GM12891 (cell line): ENCODE measurements around the gene C11orf91.

Experiments
- PAX5 ChIP-seq: IDR thresholded peaks from 2 replicates; pipeline ENCODE4 v1.6.1; 2011; ENCODE audit warnings: low read length, moderate library complexity, mild to moderate bottlenecking; ENCODE audit not compliant: insufficient read depth, severe bottlenecking
- POLR2A ChIP-seq: IDR thresholded peaks from 2 replicates; pipeline ENCODE4 v1.6.1; 2011; ENCODE audit warnings: low read depth, low read length, control low read depth
- POLR2AphosphoS5 ChIP-seq: IDR thresholded peaks from 2 replicates; pipeline ENCODE4 v1.6.1; 2011; ENCODE audit warnings: low read depth, low read length, control low read depth
- POU2F2 ChIP-seq: IDR thresholded peaks from 2 replicates; pipeline ENCODE4 v1.6.1; 2011; ENCODE audit warnings: low read depth, mild to moderate bottlenecking, control low read depth, low read length, moderate library complexity
- TAF1 ChIP-seq: IDR thresholded peaks from 2 replicates; pipeline ENCODE4 v1.6.1; 2011; ENCODE audit warnings: low read depth, low read length, control low read depth

DNA sequence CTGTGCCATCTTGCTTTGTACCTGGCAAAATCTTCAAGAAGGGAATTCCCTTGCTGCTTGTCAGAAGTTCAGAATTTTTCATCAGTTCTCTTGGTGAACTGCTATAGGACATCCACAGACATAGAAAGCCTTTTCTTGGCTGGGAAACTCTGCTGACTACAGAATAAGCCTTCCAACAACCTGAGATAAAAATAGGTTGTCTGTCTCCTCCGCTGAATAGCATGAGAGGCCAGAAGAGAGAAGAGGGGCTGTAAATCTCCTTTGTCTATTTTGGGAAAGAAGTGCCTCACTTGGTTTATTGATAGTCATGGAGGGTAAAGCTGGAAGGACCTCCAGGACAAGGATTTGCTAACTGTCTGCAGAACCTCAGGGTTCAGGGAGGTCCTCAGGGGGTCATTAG is 48.2 kb downstream of the C11orf91 start:
- TF ChIP-seq POLR2A (no peak), TAF1 (no peak), PAX5 (no peak), POLR2AphosphoS5 (no peak), POU2F2 (no peak)
